Measurements from ENCODE around the gene CLDN6.

Gene CLDN6

GRCh38 chr16:2981899-2982250 lies 36.1 kb downstream of the CLDN6 start:
- no peak overlapping the region for H2AFZ ChIP-seq (ENCODE audit: low read length)
- no peak overlapping the region for H3K27ac ChIP-seq (ENCODE audit: low read depth, low read length, poor library complexity, severe bottlenecking)
- TF ChIP-seq, protein P1, sequence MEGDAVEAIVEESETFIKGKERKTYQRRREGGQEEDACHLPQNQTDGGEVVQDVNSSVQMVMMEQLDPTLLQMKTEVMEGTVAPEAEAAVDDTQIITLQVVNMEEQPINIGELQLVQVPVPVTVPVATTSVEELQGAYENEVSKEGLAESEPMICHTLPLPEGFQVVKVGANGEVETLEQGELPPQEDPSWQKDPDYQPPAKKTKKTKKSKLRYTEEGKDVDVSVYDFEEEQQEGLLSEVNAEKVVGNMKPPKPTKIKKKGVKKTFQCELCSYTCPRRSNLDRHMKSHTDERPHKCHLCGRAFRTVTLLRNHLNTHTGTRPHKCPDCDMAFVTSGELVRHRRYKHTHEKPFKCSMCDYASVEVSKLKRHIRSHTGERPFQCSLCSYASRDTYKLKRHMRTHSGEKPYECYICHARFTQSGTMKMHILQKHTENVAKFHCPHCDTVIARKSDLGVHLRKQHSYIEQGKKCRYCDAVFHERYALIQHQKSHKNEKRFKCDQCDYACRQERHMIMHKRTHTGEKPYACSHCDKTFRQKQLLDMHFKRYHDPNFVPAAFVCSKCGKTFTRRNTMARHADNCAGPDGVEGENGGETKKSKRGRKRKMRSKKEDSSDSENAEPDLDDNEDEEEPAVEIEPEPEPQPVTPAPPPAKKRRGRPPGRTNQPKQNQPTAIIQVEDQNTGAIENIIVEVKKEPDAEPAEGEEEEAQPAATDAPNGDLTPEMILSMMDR (IDR thresholded peaks at IDR 0.05; ENCODE audit: low read length) = no peak
- no peak for TF ChIP-seq EZH2 (IDR thresholded peaks at IDR 0.05; ENCODE audit: borderline replicate concordance, low read length)
- peaks cover 15% of the 10 kb centered on the region; the same call in 1 of the 2 replicates for H3K36me3 ChIP-seq (ENCODE audit: insufficient read depth, low read length)
- peaks cover 3% of the 10 kb centered on the region; the same call in 1 of the 2 replicates for H3K27me3 ChIP-seq (ENCODE audit: insufficient read depth, low read length)
- H3K4me3 ChIP-seq (ENCODE audit: low read depth, low read length, poor library complexity, severe bottlenecking) = no peak overlapping the region
- H3K9me2 ChIP-seq (ENCODE audit: low read depth, low read length) = no peaks in the 10 kb centered on the region
- H3K79me2 ChIP-seq (ENCODE audit: insufficient read depth, low read length) = peaks cover 3% of the 10 kb centered on the region; the same call in 1 of the 2 replicates
- H3K9me3 ChIP-seq (ENCODE audit: low read length) = no peaks in the 10 kb centered on the region
- no peak overlapping the region for H3K4me2 ChIP-seq (ENCODE audit: low read length)
- H4K20me1 ChIP-seq (ENCODE audit: insufficient read depth, low read length) = no peaks in the 10 kb centered on the region
- no peak overlapping the region for H3K9ac ChIP-seq (ENCODE audit: low read length)
- H3F3A ChIP-seq (ENCODE audit: insufficient read depth, low read length) = no peaks in the 10 kb centered on the region
- H3K4me1 ChIP-seq (ENCODE audit: insufficient read depth, low read length, severe bottlenecking) = peaks cover 49% of the 10 kb centered on the region

DNA sequence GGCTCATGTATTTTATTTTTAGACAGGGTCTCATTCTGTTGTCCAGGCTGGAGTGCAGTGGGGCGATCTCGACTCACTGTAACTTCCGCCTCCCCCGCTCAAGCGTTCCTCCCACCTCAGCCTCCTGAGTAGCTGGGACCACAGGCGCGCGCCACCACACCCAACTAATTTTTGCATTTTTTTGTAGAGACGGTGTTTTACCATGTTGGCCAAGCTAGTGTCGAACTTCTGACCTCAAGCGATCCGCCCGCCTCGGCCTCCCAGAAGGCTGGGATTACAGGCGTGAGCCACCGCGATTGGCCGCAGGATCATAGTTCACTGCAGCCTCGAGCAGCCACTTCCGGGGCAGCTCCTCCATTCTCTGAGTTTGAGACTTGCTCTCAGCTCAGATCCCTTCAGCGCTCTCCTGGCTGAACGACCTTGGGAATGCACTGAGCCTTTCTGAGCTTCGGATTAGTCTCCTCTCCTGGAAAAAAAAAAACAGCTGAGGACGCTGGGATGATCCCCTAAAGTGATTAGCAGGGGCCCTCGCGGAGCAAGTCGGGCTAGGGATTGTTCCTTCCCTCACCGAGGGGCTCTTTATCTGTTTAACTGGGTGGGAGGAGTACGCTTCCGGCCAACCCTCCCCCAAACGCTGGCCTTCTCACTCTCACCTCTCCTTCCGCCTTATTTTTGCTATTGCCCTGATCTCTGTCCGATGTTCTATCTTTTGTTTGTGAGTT lies 36.6 kb downstream of the CLDN6 start:
- H3K36me3 ChIP-seq (ENCODE audit: insufficient read depth, low read length) = peaks cover 20% of the 10 kb centered on the region
- H3K9me2 ChIP-seq (ENCODE audit: low read depth, low read length) = no peaks in the 10 kb centered on the region
- H3K9ac ChIP-seq (ENCODE audit: low read length) = peak overlapping the region; percentile 91; the same call in 1 of the 2 replicates
- no peaks in the 10 kb centered on the region for H3K27me3 ChIP-seq (ENCODE audit: insufficient read depth, low read length)
- peak overlapping the region; percentile 96 for H3K4me3 ChIP-seq (ENCODE audit: low read depth, low read length, poor library complexity, severe bottlenecking)
- H3K9me3 ChIP-seq (ENCODE audit: low read length) = no peaks in the 10 kb centered on the region
- H3K79me2 ChIP-seq (ENCODE audit: insufficient read depth, low read length) = peaks cover 3% of the 10 kb centered on the region; the same call in 1 of the 2 replicates
- peak overlapping the region; percentile 85 for H3K4me2 ChIP-seq (ENCODE audit: low read length)
- H3K4me1 ChIP-seq (ENCODE audit: insufficient read depth, low read length, severe bottlenecking) = peaks cover 49% of the 10 kb centered on the region
- no peaks in the 10 kb centered on the region for H3F3A ChIP-seq (ENCODE audit: insufficient read depth, low read length)
- no peaks in the 10 kb centered on the region for H4K20me1 ChIP-seq (ENCODE audit: insufficient read depth, low read length)
- no peak overlapping the region for H2AFZ ChIP-seq (ENCODE audit: low read length)
- no peak for TF ChIP-seq EZH2 (IDR thresholded peaks at IDR 0.05; ENCODE audit: borderline replicate concordance, low read length)
- TF ChIP-seq, protein P1 (IDR thresholded peaks at IDR 0.05; ENCODE audit: low read length) = no peak
- H3K27ac ChIP-seq (ENCODE audit: low read depth, low read length, poor library complexity, severe bottlenecking) = no peak overlapping the region

GRCh38 chr16:2980227-2981176 lies 37.5 kb downstream of the CLDN6 start, which contains the start of gene PKMYT1:
Gene PKMYT1, minus strand, starts transcription at chr16:2980446. Its CDS starts 789 bp downstream, at chr16:2979657.
- Histone ChIP-seq H3F3A (ENCODE audit: insufficient read depth, low read length) (no peaks in the 10 kb centered on the region), H2AFZ (ENCODE audit: low read length) (no peak within 1 kb of the TSS), H3K9me2 (ENCODE audit: low read depth, low read length) (no peaks in the 10 kb centered on the region), H4K20me1 (ENCODE audit: insufficient read depth, low read length) (no peaks in the 10 kb centered on the region), H3K36me3 (ENCODE audit: insufficient read depth, low read length) (peaks cover 29% of the 10 kb centered on the region), H3K79me2 (ENCODE audit: insufficient read depth, low read length) (peaks cover 3% of the 10 kb centered on the region; the same call in 1 of the 2 replicates), H3K9me3 (ENCODE audit: low read length) (no peaks in the 10 kb centered on the region), H3K27ac (ENCODE audit: low read depth, low read length, poor library complexity, severe bottlenecking) (peak within 1 kb of the TSS; percentile 61), H3K27me3 (ENCODE audit: insufficient read depth, low read length) (no peaks in the 10 kb centered on the region), H3K4me2 (ENCODE audit: low read length) (peak within 1 kb of the TSS; percentile 85), H3K4me1 (ENCODE audit: insufficient read depth, low read length, severe bottlenecking) (peaks cover 52% of the 10 kb centered on the region), H3K9ac (ENCODE audit: low read length) (peak within 1 kb of the TSS; percentile 91), H3K4me3 (ENCODE audit: low read depth, low read length, poor library complexity, severe bottlenecking) (peak within 1 kb of the TSS; percentile 96)
- TF ChIP-seq, protein P1 (IDR thresholded peaks at IDR 0.05; ENCODE audit: low read length) = no peak
- TF ChIP-seq EZH2 (IDR thresholded peaks at IDR 0.05; ENCODE audit: borderline replicate concordance, low read length) = no peak

All from OCI-LY1 (cell line).